HepG2 (cell line): Measurements from ENCODE around the gene SLC29A3. TPM values are rescaled to one million over a fixed set of nuclear protein-coding genes. Genes with fewer than 3 reads are reported as not detected.

Source experiments
- ATAC-seq: fragments of 200-7000 bp; cut with Tn5 transposase; 3 replicates; pipeline ENCODE4 v1.9.1; 2020; ENCODE audit warnings: mild to moderate bottlenecking, moderate library complexity
- BruUV-seq: library from RNA; stranded (reverse); fragments of 400-500 nt; replicated peaks from 2 replicates; lab custom pipeline; 2021; lab: Mats Ljungman, UMichigan
- CTCF ChIA-PET: fragments of 300-600 bp; formaldehyde crosslinking; extraction: SDS; loops from one replicate; lab custom pipeline; 2021; ENCODE audit warnings: low total read pairs, inconsistent platforms, low intra/inter-chr PET ratio; lab: Yijun Ruan, JAX
- POLR2A ChIA-PET: fragments of 350-600 bp; sonication (Branson Sonifier 250); formaldehyde crosslinking; loops from one replicate; lab custom pipeline; 2020; ENCODE audit warnings: antibody characterized with exemption, inconsistent platforms; lab: Yijun Ruan, JAX
- DNase-seq: peaks from one replicate; pipeline ENCODE4 v3.0.0-alpha.2; 2015; ENCODE audit warnings: low spot score
- FAIRE-seq: peaks from 3 replicates; lab custom pipeline; 2011; peaks lifted over from hg19 to GRCh38; lab: Jason Lieb, UNC
- H2AFZ ChIP-seq: one replicate; pipeline ENCODE4 v1.6.1; 2011; ENCODE audit warnings: low read length, inconsistent platforms
- H3K27ac ChIP-seq: fragments of 300-600 bp; 3 replicates; pipeline ENCODE4 v1.8.0; 2011; ENCODE audit warnings: mixed run types, mild to moderate bottlenecking, mixed read lengths, low read length, inconsistent platforms; ENCODE audit not compliant: insufficient read depth; ENCODE audit errors: extremely low read length
- H3K27me3 ChIP-seq, 2 experiments: fragments of 200-600 bp in 1 of 2; 2 replicates in 1 of 2; 3 replicates in 1 of 2; pipeline versions ENCODE4 v1.6.0 to v1.8.0; 2011; ENCODE audit warnings: low read length in 2 of 2, mild to moderate bottlenecking in 2 of 2, moderate library complexity in 2 of 2, inconsistent platforms in 1 of 2; ENCODE audit not compliant: insufficient read depth in 2 of 2, control insufficient read depth in 1 of 2
- H3K36me3 ChIP-seq, 2 experiments: fragments of 200-600 bp in 1 of 2; replicated peaks in 1 of 2; 2 replicates in 1 of 2; 3 replicates in 1 of 2; pipeline versions ENCODE4 v1.5.1 to v1.8.0; 2011; ENCODE audit warnings: low read length in 2 of 2, inconsistent platforms in 1 of 2; ENCODE audit not compliant: insufficient read depth in 2 of 2, control insufficient read depth in 1 of 2
- H3K4me1 ChIP-seq: 2 replicates; pipeline ENCODE4 v1.5.1; 2012; ENCODE audit warnings: low read length, inconsistent platforms; ENCODE audit not compliant: insufficient read depth
- H3K4me2 ChIP-seq: 2 replicates; pipeline ENCODE4 v1.6.0; 2011; ENCODE audit warnings: low read depth, low read length, inconsistent platforms
- H3K4me3 ChIP-seq, 3 experiments: fragments of 200-600 bp in 1 of 3; sonication (generic), shearing (Covaris generic) in 1 of 3; replicated peaks in 1 of 3; 2 replicates each; pipeline ENCODE4 v1.5.1; 2011 to 2016; ENCODE audit warnings: low read length in 3 of 3, inconsistent platforms in 2 of 3, low read depth in 2 of 3, mild to moderate bottlenecking in 2 of 3, control low read depth in 1 of 3, mixed read lengths in 1 of 3; ENCODE audit not compliant: insufficient read depth in 1 of 3
- H3K79me2 ChIP-seq: one replicate; pipeline ENCODE4 v1.6.1; 2011; ENCODE audit warnings: low read length, inconsistent platforms; ENCODE audit not compliant: insufficient read depth
- H3K9ac ChIP-seq: 2 replicates; pipeline ENCODE4 v1.6.0; 2011; ENCODE audit warnings: mild to moderate bottlenecking, low read depth, low read length, inconsistent platforms; ENCODE audit not compliant: insufficient read depth
- H3K9me3 ChIP-seq: 2 replicates; pipeline ENCODE4 v1.5.1; 2012; ENCODE audit warnings: mild to moderate bottlenecking, low read length
- H4K20me1 ChIP-seq: 2 replicates; pipeline ENCODE4 v1.6.0; 2011; ENCODE audit warnings: inconsistent platforms, mild to moderate bottlenecking, low read length, moderate library complexity; ENCODE audit not compliant: insufficient read depth
- HOXA5 ChIP-seq: sonication (generic); formaldehyde crosslinking; IDR thresholded peaks from 2 replicates; pipeline ENCODE4 v1.4.0; 2020; ENCODE audit warnings: missing genetic modification reagents
- MAZ ChIP-seq, 2 experiments: sonication (generic) in 1 of 2; formaldehyde crosslinking in 1 of 2; IDR thresholded peaks; 2 replicates each; pipeline versions ENCODE4 v1.5.0 to v1.6.1; 2012 to 2020; ENCODE audit warnings: low read depth in 2 of 2, mild to moderate bottlenecking in 2 of 2, borderline replicate concordance in 1 of 2, improper control_type of control experiment in 1 of 2, low read length in 1 of 2, missing genetic modification reagents in 1 of 2, moderate library complexity in 1 of 2
- PHF20 ChIP-seq: sonication (generic); formaldehyde crosslinking; IDR thresholded peaks from 2 replicates; pipeline ENCODE4 v1.5.0; 2020; ENCODE audit warnings: mild to moderate bottlenecking, missing genetic modification reagents
- PLRG1 ChIP-seq: fragments of 450-650 bp; conservative IDR thresholded peaks from 2 replicates; pipeline ENCODE4 v1.6.1; 2016
- TERF1 ChIP-seq: sonication (generic); formaldehyde crosslinking; IDR thresholded peaks from 2 replicates; pipeline ENCODE4 v1.8.0; 2022; ENCODE audit warnings: mild to moderate bottlenecking, missing genetic modification reagents, moderate library complexity
- TFDP1 ChIP-seq: IDR thresholded peaks from 2 replicates; pipeline ENCODE4 v1.6.1; 2016; ENCODE audit warnings: missing compliant biosample characterization, missing genetic modification reagents, borderline replicate concordance
- TFDP2 ChIP-seq: sonication (generic); formaldehyde crosslinking; IDR thresholded peaks from 2 replicates; pipeline ENCODE4 v1.4.0; 2020; ENCODE audit warnings: missing genetic modification reagents
- YEATS2 ChIP-seq: sonication (generic); formaldehyde crosslinking; IDR thresholded peaks from 2 replicates; pipeline ENCODE4 v1.4.0; 2020; ENCODE audit warnings: missing genetic modification reagents, borderline replicate concordance
- ZBTB7B ChIP-seq: sonication (generic); formaldehyde crosslinking; IDR thresholded peaks from 2 replicates; pipeline ENCODE4 v1.4.0; 2020; ENCODE audit warnings: missing genetic modification reagents
- ZMAT5 ChIP-seq: sonication (generic); formaldehyde crosslinking; IDR thresholded peaks from 2 replicates; pipeline ENCODE4 v1.5.0; 2020; ENCODE audit warnings: mild to moderate bottlenecking, low read depth, missing genetic modification reagents, borderline replicate concordance
- ZNF207 ChIP-seq: fragments of 450-650 bp; IDR thresholded peaks from 2 replicates; pipeline ENCODE4 v1.6.1; 2016; ENCODE audit warnings: antibody characterized with exemption, borderline replicate concordance
- ZNF280D ChIP-seq: sonication (generic); formaldehyde crosslinking; IDR thresholded peaks from 2 replicates; pipeline ENCODE4 v1.5.1; 2020; ENCODE audit warnings: mild to moderate bottlenecking, missing genetic modification reagents
- ZNF709 ChIP-seq: sonication (generic); formaldehyde crosslinking; IDR thresholded peaks from 2 replicates; pipeline ENCODE4 v1.5.0; 2020; ENCODE audit warnings: mild to moderate bottlenecking, missing genetic modification reagents
- ZNF713 ChIP-seq: sonication (generic); formaldehyde crosslinking; IDR thresholded peaks from 2 replicates; pipeline ENCODE4 v1.4.0; 2020; ENCODE audit warnings: mild to moderate bottlenecking, missing genetic modification reagents
- WGBS: methylation state at CpG from one replicate; pipeline ENCODE4 v1.1.6; 2017; ENCODE audit warnings: low lambda C conversion rate; 5-methylcytosine and 5-hydroxymethylcytosine counted together
- in situ Hi-C: cut with HindIII; loops from 2 replicates; pipeline ENCODE4 v1.10.0; 2017; ENCODE audit warnings: low pct_unique_long_range_greater_than_20kb; ENCODE audit not compliant: extremely low pct_ligation_motif_present
- intact Hi-C: fragments of 100-400 bp; cut with micrococcal nuclease; formaldehyde crosslinking; loops from one replicate; pipeline ENCODE4 v1.10.0; 2022; ENCODE audit not compliant: unreplicated experiment
- polyA plus RNA-seq, 8 experiments: library from polyadenylated mRNA; depleted of rRNA in 3 of 8; stranded (reverse) in 7 of 8; unstranded in 1 of 8; fragments of >200 nt; fragmentation: Illumina TruSeq in 4 of 8; extraction: Trizol in 4 of 8; gene quantifications; 2 replicates each; pipeline versions ENCODE4 v1.2.1 to v1.2.3, GENCODE V29; 2011 to 2016; ENCODE audit warnings: low read depth in 4 of 8, missing spikeins in 1 of 8, mixed read lengths in 1 of 8; ENCODE audit not compliant: insufficient read depth in 1 of 8
- total RNA-seq, 5 experiments: library from RNA; depleted of rRNA; stranded (reverse); fragments of >200 nt; fragmentation: Illumina TruSeq; extraction: Trizol; gene quantifications; 2 replicates each; pipeline ENCODE4 v1.2.3, GENCODE V29; 2016; ENCODE audit warnings: low read depth in 1 of 5

Gene SLC29A3
- total and polyA plus RNA-seq, 2 of the 13 experiments (the other 11 are each of a cell fraction or from before 2014, with no cell fraction given): 8.6 to 11.8 TPM

GRCh38 chr10:71372882-71373495, 53.9 kb downstream of the SLC29A3 start:
- Histone ChIP-seq H2AFZ (no peak overlapping the region), H3K4me3 (no peak overlapping the region), H3K4me2 (no peak overlapping the region)
- CTCF ChIA-PET: no interaction called here
- TF ChIP-seq PHF20 (no peak), ZNF709 (CRISPR knock-in tag) (no peak), TERF1 (no peak), ZMAT5 (CRISPR knock-in tag) (no peak), ZNF207 (no peak), ZNF280D (CRISPR knock-in tag) (no peak), TFDP2 (CRISPR knock-in tag) (no peak), PLRG1 (no peak), MAZ (IDR thresholded peaks at IDR 0.05; ENCODE audit: borderline replicate concordance, low read depth, low read length) (no peak), MAZ (CRISPR knock-in tag; IDR thresholded peaks at IDR 0.05; ENCODE audit: low read depth) (no peak), ZNF713 (CRISPR knock-in tag) (no peak), ZBTB7B (CRISPR knock-in tag) (no peak), HOXA5 (CRISPR knock-in tag) (no peak), TFDP1 (no peak), YEATS2 (no peak)
- TF ChIP-seq, all 625 proteins: peak for 0
- Histone ChIP-seq H3K9me3 (no peaks in the 10 kb centered on the region), H3K79me2 (no peaks in the 10 kb centered on the region), H3K27me3 (peaks cover 0 to 6% of the 10 kb centered on the region in 2 experiments; a peak in 1 of 5 replicates), H3K36me3 (no peaks in the 10 kb centered on the region), H3K4me1 (peaks cover 39% of the 10 kb centered on the region), H4K20me1 (no peaks in the 10 kb centered on the region), H3K27ac (no peak overlapping the region), H3K9ac (no peak overlapping the region)
- intact Hi-C loops: no loop called here
- ATAC-seq: no peak
- no peak for DNase-seq
- in situ Hi-C loops: no loop called here
- no TSS peak for BruUV-seq
- POLR2A ChIA-PET: interaction anchor here (0.7 kb wide), 1 partner anchor 53 kb away, joined by 3 read pairs; no protein-coding TSS in a partner anchor
- FAIRE-seq: no peak
- 56% methylated on average over 10 of the region's 10 CpGs for WGBS
